ENCODE data around the gene ACTC1.

ACTC1 gene

DNA sequence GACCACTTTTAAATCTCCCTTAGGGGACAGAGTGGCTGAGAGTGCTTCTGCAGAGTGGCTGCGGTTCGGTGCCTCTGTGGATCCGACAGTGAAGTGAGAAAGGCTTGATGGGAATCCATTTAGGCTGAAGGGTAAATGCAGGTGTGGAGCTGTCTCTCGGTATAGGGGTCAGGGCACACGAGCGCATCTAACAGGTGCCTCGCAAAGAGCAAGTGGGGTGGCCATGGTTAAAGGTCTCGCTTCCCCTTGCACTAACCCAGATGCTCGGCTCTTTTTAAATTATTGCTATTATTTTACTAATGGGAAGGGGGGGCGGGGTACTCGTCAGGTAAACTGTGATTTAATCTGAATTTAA is 40.0 kb downstream of the ACTC1 start:
- DNase-seq, result no peak

DNA sequence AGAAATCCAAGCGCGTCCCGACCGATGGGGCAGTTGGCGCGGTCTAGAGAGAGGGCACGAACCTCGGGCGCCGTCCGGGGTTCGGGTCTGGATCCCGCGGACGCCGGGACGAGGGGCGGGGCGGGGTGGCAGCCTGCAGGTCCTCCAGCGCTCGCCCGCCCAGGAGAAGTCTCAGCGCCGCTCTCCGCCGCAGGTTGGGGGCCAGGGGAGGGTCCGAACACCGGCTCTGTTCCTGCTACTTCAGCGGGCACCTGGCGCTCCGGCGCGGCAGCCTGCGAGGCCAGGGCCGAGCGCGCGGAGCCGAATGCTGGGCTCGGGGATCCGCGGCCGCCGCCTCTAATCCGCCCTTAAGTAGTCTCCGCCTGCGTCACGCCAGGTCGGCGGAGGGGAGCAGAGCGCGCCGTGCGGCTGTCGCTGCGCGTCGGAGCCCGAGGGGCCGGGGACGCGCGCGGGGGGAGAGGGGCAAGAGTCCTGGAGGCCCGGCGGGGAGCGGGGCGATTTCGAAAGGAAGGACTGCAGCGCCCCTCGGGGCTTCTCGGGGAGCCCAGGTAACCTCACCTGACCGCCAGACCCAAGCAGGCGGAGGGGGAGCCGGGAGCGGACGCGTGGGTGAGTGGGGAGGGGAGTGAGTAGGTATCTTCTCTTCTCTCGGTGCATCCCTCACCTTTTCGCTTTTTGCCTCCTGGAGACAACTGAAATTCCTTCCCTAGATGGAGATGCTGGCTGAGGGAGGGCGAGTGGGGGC is 40.5 kb downstream of the ACTC1 start, which contains the start of gene GJD2:
Gene GJD2, minus strand, starts transcription at position 325 of the 745 bp plus-strand sequence. CDS start 510 bp downstream, outside the sequence.
- no peak for DNase-seq

DNA sequence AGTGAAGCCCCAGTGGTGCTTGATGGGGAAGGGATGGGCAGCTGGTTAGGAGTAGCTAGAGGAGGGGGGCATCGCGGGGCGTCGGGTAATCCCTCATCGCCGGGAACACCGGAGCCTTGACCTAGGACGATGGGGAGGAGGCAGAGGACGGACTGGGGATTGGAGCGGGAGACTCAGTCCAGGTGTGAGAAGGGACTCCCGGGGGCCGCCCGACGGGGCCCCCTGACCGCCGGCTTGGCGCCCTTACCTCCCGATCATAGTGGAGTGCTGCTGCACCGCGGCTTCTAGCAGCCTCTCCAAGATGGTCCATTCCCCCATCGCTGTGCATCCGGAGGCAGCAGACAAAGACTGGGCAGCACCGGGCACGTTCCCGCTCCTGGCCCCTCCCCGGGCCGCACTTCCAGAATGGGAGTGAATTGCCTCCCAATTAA is 41.2 kb downstream of the ACTC1 start:
- no peak for DNase-seq

DNA sequence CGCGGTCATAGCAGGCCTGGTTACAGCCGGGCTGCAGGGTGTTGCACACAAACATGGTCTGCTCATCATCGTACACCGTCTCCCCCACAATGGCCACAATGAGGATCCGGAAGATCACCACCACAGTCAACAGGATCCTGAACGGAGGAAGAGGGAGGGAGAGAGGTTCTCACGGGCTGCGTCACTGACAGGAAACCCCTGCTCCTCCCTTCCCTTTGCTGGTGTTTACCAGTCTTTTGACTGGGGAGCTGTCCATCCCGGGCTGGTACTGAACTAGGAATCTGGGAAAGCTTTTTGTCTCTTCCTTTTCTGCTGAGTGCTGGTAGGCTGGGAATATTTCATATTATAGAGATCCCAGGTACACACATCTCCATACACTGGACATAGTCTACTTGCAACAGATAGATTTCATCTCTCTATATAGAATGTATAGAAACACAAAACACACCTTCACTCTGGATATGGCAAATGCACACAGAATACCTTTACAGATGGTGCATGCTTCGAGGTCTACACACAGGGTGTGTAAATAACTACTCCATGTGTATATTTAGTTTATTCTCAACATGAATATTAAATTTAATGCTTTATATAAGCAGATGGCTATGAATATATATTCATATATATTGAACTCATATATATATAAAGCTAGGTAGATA is 42.0 kb downstream of the ACTC1 start:
- DNase-seq, result peak; percentile 45

DNA sequence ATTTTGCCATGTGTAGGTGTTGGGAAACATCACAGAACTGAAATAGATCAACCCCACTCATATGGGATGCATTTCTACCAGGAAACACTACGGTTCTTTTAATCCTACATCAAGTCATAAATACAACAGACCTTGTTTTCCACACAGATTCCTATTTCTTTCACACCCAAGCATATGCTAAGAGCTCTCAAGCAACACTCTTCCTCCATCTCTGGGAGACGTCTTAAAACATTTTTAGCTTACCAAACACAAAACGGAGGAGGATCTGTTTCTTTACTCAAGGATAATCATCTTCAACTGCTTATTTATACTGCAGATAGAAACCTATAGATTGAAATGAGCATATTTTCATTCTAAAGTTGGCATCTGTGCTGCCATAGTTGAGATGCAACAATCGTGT is 45.7 kb downstream of the ACTC1 start:
- no peak for DNase-seq
